Endometrium (tissue), 2 donors: ENCODE results near the gene DST.

Experiments
- FAIRE-seq: peaks from 2 replicates; lab custom pipeline; 2012; peaks lifted over from hg19 to GRCh38; lab: Jason Lieb, UNC
- donor health status: control.
- donor health status: control.

The DST gene

DNA sequence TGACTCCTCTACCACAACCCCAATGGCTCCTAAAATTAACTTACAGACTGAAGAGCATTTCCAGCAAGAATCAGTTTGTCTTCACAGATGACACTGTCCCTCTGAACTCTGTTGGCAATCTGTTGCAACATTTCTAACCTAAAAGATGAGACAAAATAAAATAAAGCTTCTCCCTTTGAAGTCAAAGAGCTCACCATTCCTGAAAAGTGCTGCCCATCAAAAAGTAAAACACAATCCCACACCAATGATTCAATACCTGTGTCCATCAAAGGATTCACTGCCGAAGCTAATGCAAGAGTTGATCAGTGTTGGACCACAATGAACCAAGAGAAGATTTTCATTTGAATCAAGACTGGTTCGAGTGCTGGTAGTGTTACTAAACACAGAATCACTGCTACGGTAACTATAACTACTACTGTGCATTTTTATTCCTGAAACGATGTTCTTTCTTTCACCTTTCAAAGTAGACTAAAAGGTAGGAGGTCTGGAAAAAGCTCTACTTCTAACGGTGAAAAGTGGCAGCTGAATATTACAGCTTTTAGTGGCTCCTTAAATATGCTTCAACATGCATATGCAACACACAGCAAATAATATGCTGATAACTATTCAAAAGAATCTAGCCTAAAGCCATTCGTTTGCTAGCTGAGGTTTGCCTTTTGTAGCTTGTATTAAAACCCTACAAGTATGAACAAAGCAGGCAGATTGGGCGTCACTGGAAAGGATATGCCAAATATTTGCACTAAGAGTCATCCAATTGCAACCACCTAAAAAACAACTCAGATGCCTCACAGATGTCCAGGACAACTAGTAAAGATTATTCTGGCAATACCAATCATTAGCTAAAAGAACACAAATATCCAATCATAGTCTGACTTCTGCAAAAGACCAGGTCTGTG is at the start of gene DST:
TSS of gene DST (minus strand) at position 524 of the 896 bp plus-strand sequence.
- no peak for FAIRE-seq

DNA sequence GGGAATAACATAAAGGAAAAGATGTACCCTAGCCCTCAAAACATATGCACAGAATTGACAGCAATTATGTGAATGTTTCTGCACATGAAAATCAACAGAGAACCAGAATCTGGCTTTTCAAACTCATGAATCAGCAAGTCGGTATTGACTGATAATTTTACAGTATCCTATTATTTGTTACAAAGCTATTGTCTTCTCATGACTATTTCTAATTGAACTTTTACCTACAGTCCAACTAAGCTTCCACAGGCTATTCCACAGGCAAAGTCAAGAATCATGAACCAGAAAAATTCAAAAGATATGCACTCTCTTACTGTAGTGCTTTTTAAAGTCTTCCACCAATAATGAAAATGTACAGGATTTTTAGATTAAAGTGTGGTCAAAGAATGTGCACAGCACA is 49.1 kb upstream of the DST start:
- FAIRE-seq: no peak

DNA sequence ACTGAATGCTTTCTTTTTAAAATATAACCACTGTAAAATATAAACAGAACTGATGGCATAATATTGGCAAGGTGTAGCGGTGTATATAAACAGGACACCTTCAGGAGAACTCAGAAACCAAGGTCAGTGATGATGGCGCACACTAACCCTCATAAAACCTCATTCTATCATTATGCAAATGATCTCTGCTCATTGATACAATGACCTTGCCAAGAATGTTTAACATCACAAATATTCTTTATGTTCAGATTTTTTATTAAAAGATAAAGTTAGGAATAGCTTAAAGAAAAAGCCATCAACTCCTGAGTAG is 48.6 kb upstream of the DST start:
- FAIRE-seq: no peak

GRCh38 chr6:56690519-56691285 is 48.0 kb upstream of the DST start:
- no peak for FAIRE-seq

DNA sequence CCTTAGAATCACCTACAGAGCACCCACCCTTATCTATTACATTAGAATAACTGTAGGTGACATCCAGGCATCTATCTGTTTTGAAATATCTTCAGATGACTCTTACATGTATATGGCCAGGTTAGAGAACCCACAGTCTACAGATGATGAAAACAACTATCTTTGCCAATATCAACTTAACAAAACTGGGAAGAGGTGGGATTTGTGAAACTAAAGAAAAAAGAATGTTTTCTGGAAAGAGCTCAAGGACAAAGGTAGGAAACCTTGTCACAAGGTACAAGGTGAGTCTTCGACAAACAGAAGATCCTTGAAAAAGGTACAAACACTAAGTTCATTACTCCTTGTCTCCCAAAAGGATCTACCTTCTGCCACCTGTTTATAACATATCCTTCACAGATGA is 47.0 kb upstream of the DST start:
- no peak for FAIRE-seq

DNA sequence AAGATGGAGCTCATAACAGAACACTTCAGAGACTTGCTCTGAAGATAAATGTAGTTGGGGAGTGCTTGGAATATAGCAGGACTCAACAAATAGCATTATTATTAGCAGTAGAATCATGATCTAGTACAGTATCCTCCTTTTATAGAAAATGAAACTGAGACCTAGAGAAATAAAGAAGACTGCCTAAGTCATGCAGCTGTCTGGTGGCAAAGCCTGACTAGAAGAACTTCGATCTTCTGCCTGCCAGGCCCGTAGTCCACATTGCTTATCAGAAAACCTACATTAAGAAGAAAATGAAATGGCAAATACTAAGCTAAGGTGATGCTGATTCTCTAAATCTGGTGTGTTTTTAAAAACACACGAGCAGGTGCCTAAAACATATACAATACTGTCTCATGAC is 46.4 kb upstream of the DST start:
- no peak for FAIRE-seq

GRCh38 chr6:56688521-56688920 is 45.8 kb upstream of the DST start:
- no peak for FAIRE-seq

DNA sequence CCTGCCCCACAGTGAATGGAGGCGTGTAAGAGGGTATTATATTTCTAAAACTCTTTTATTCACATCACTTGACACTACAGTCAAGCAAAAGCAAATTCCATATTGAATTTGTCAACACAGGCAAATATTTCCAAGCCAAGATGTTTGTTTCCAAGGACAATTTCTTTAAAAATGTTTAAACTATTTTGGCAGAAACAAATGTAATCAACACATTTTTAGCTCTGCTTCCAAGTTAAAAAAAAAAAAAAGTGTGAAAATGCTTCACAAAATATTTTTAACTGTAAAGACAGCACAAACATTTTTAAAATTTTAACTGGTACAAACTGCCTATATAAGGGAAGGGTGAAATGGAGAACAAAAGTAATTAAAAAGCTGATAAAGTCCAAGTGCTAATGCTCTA is 44.9 kb upstream of the DST start:
- peak; percentile 62 for FAIRE-seq

DNA sequence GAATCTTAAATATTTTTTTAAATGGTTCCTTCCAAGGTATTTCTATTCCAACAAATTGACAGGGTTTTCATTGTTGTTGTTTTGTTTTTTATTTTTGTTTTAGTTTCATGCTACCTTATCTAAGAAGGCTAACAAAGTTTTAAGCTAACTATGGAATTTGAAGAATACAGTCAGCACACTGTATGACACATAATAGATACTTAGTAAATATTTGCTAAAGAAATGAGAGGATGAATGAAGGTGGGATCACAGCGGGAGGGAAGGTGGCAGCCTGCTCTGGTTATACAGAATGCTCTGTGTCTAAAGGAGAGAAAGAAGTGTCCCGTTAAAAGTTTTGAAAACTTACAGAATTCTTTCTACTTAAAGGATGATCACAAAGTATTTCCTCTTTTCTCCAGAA is 43.7 kb upstream of the DST start:
- FAIRE-seq: no peak

DNA sequence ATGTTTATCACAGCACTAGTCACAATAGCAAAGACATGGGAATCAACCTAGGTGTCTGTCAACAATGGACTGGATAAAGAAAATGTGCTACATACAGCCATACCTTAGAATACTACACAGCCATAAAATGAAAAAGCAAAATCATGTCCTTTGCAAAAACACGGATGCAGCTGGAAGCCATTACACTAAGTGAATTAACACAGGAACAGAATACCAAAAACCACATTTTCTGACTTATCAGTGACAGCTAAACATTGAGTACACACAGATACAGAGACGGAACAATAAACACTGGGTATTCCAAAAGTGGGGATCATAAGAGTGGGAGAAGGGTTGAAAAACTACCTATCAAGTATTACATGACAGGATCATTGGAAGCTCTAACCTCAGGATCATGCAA is 43.3 kb upstream of the DST start:
- FAIRE-seq: no peak

DNA sequence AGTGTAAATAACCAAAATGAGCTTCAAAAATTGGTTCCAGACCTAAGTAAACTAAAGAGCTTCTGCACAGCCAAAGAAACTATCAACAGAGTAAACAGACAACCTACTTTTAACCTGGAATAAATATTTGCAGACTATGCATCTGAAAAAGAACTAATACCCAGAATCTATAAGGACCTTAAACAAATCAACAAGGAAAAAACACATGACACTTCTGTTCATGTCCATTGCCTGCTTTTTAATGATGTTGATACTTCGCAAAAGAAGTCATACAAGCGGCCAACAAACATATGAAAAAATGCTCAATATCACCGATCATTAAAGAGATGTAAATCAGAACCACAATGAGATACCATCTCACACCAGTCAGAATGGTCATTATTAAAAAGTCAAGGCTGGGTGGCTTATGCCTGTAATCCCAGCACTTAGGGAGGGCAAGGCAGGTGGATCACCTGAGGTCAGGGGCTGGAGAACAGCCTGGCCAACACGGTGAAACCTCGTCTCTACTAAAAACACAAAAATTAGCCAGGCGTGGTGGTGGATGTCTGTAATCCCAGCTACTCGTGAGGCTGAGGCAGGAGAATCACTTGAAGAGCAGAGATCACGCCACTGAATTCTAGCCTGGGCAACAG is 42.5 kb upstream of the DST start:
- FAIRE-seq: no peak

DNA sequence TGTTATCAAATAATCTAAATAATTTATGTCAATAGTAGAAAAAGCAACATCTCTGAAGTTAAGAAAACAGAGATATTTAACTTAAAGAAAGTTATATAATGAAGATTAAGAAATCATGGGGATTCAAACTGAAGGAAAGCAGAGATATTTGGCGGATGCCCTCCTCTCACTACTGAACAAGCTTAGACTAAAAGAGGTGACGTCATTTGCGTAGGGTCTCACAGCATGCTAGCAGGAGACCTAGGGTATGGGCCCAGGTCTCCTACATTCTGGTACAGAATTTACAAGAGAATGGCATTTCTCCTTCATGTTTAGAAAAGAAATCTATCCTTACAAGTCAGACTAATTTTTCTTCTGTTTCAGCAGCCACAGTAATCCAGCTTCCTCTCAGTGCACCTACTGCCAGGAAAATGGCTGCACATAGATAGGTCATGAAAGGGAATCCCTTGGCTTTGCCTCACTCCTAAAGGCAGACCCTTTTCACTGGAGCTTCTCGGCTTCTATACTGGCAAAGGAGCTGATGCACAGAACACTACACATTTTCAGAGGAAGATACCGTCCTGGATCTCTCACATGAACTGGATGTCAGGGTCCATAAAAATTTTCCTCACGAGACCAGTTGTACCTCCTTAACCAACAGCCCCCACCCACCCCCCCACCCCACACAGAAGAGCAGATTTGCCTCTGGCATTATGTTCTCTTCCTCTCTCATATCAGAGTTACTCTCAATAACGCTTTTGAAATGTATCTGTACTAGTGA is 41.8 kb upstream of the DST start:
- FAIRE-seq: no peak

DNA sequence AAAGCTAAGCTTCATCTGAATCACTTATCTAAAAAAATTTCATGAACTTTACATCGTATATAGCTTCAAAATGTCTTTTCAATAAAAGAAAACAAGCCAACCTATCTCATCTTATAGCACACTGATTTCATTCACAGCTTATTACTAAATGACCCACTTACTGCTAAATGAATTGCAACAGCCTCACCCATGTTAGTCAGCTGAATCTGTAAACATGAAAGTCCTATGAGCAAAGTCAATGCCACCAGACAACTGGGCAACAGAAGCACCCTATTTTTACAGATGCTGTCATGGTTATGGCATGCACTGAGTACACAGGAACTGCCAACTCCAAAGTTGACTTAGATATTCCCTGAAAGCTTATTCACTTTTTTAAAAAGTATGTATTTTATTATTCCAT is 41.2 kb upstream of the DST start:
- FAIRE-seq: no peak

DNA sequence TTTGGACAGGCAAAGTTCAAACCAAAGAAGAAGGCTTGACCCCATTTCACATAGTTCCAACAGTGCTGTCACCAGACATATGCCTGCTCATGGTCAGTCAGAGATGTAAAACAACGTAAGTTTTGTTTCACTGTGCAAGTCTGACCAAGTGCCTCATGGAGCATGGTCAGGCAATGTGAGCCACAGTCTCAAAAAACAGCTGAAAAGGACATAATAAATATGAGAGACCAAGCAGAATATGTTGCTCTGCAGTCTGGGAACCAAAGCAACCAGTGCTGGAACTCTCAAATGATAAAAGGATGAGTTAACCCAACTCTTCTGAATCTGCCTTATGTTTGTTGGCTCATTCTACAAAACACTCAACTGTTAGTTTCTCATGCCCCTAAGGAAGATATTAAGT is 39.9 kb upstream of the DST start:
- no peak for FAIRE-seq

GRCh38 chr6:56677559-56677958 is 34.9 kb upstream of the DST start:
- FAIRE-seq: no peak

DNA sequence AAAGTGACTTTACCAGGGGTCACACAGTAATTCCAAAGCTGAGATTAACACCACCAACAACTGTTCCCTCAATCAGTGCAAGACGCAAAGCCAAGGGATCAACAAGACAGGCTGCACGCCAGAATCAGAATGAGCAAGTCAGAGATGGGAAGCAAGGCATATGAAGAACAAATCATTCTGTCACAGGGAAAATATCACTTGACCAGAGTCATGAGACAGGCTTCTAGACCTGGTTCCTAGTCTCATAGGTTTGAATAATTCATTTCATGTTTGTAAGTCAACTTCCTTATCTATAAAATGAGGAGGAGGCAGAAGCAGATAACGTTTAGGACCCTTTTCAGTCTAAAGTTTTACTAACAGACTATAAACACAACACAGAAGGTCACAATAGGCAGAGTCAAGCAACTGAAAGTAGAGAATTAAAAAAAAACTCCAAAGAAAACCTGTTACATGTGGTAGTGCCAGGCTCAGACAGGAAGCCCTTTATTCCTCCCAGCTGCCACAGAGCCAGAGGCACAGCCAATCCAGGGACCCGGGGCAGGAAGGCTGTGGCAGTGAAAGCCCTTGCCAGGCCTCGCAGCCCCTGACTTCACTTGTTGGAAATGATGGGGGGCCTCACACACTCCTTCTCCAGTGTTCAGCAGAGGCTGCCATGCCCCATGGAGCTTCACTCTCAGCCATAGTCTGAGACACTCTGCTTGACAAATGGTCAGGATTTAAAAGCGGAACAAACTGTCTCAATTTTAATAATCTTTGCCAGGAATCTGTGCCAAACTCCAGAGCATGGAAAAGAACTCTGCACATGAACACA is 29.2 kb upstream of the DST start:
- FAIRE-seq: no peak

DNA sequence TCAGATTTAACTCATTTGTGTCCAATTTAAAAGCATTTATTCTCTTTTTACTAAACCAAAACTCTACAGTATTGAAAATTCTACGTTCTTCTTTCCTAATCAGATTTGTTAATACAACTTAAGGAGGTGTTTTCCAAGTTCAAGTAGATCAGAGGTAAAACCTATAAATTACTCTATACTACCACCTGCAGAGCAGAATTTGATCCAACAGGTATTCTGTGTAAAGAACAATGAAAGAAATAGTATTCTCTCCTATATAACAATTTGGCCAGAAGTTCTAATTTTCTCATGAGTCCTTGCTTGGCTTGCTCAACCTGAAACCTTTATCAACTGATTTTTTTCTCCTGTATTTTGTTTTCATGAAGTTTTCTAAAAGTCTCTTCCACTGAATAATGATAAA is 28.5 kb upstream of the DST start:
- no peak for FAIRE-seq

DNA sequence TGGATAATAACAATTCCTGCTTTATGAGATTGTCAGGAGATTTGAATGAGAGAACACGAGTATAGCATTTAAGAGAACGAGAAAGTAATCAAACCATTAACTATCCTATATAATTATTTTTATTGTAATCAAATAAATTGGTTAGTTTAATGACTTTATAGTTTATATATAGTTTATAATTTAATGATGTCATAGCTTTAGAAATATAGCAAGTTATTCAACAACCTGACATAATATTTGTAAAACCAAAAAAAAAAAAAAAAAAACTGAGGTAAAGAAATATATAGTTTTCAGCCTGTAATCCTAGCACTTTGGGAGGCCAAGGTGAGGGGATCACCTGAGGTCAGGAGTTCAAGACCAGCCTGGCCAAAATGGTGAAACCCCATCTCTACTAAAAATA is 26.4 kb upstream of the DST start:
- FAIRE-seq: no peak

- FAIRE-seq: no peak
Measured at GRCh38 chr6:56668158-56668557, 25.5 kb upstream of the DST start.

GRCh38 chr6:56667336-56667735 is 24.6 kb upstream of the DST start:
- no peak for FAIRE-seq

GRCh38 chr6:56664029-56664428 is 21.3 kb upstream of the DST start:
- FAIRE-seq: no peak

- no peak for FAIRE-seq
Measured at GRCh38 chr6:56663344-56663743, 20.7 kb upstream of the DST start.
